IMR-90 (cell line): ENCODE measurements around the gene TTC16. TPM values are rescaled to one million over a fixed set of nuclear protein-coding genes. Genes with fewer than 3 reads are reported as not detected.

Experiments used
- ATAC-seq: fragments of 200-7000 bp; cut with Tn5 transposase; 2 replicates; pipeline ENCODE4 v1.9.1; 2020; ENCODE audit warnings: low read depth, mild to moderate bottlenecking, moderate library complexity
- BruUV-seq: library from RNA; stranded (reverse); fragments of 400-500 nt; replicated peaks from 2 replicates; lab custom pipeline; 2021; lab: Mats Ljungman, UMichigan
- CTCF ChIA-PET: fragments of 300-600 bp; formaldehyde crosslinking; extraction: SDS; loops from one replicate; lab custom pipeline; 2021; ENCODE audit warnings: antibody characterized with exemption; lab: Yijun Ruan, JAX
- POLR2A ChIA-PET: fragments of 300-600 bp; sonication (Branson Sonifier 250); formaldehyde crosslinking; loops from one replicate; lab custom pipeline; 2022; ENCODE audit warnings: antibody characterized with exemption; ENCODE audit not compliant: unreplicated experiment; lab: Charles Lee
- DNase-seq: peaks from one replicate; pipeline ENCODE4 v3.0.0; 2013
- H2AFZ ChIP-seq: replicated peaks from 2 replicates; pipeline ENCODE3; 2013; ENCODE audit warnings: low read length, mild to moderate bottlenecking; ENCODE audit not compliant: poor library complexity
- H2AK5ac ChIP-seq: 2 replicates; pipeline ENCODE4 v1.6.1; 2013; ENCODE audit warnings: low read depth, low read length, inconsistent platforms
- H2AK9ac ChIP-seq: replicated peaks from 2 replicates; pipeline ENCODE3; 2013; ENCODE audit warnings: mild to moderate bottlenecking, low read depth, low read length, moderate library complexity; ENCODE audit not compliant: poor library complexity
- H2BK120ac ChIP-seq: 2 replicates; pipeline ENCODE4 v1.6.1; 2013; ENCODE audit warnings: low read depth, low read length, inconsistent platforms
- H2BK15ac ChIP-seq: 3 replicates; pipeline ENCODE4 v1.6.1; 2013; ENCODE audit warnings: low read depth, low read length, inconsistent platforms
- H2BK20ac ChIP-seq: 2 replicates; pipeline ENCODE4 v1.6.1; 2013; ENCODE audit warnings: low read depth, mild to moderate bottlenecking, inconsistent platforms, low read length, moderate library complexity
- H2BK5ac ChIP-seq: 2 replicates; pipeline ENCODE4 v1.6.1; 2013; ENCODE audit warnings: mild to moderate bottlenecking, low read depth, low read length, inconsistent platforms; ENCODE audit not compliant: poor library complexity, severe bottlenecking
- H3K14ac ChIP-seq: replicated peaks from 2 replicates; pipeline ENCODE4 v1.6.1; 2013; ENCODE audit warnings: low read depth, low read length, inconsistent platforms
- H3K18ac ChIP-seq: 2 replicates; pipeline ENCODE4 v1.6.1; 2013; ENCODE audit warnings: low read depth, low read length, control low read depth
- H3K23ac ChIP-seq: 2 replicates; pipeline ENCODE4 v1.6.1; 2013; ENCODE audit warnings: low read depth, low read length, inconsistent platforms
- H3K27ac ChIP-seq: 2 replicates; pipeline ENCODE4 v1.5.1; 2013; ENCODE audit warnings: mild to moderate bottlenecking, control low read depth, low read length; ENCODE audit not compliant: insufficient read depth
- H3K27me3 ChIP-seq: 2 replicates; pipeline ENCODE4 v1.6.1; 2013; ENCODE audit warnings: low read length; ENCODE audit not compliant: control insufficient read depth, insufficient read depth
- H3K36me3 ChIP-seq: 2 replicates; pipeline ENCODE4 v1.6.1; 2013; ENCODE audit warnings: low read length, mixed read lengths; ENCODE audit not compliant: control insufficient read depth, insufficient read depth
- H3K4ac ChIP-seq: 2 replicates; pipeline ENCODE4 v1.6.1; 2013; ENCODE audit warnings: low read depth, low read length, inconsistent platforms
- H3K4me1 ChIP-seq: 2 replicates; pipeline ENCODE4 v1.6.1; 2013; ENCODE audit warnings: low read length, mixed read lengths; ENCODE audit not compliant: control insufficient read depth, insufficient read depth
- H3K4me2 ChIP-seq: 2 replicates; pipeline ENCODE4 v1.6.1; 2013; ENCODE audit warnings: low read depth, mild to moderate bottlenecking, control low read depth, low read length, moderate library complexity
- H3K4me3 ChIP-seq: 2 replicates; pipeline ENCODE4 v1.5.1; 2013; ENCODE audit warnings: low read depth, mild to moderate bottlenecking, control low read depth, low read length, moderate library complexity; ENCODE audit not compliant: insufficient read depth
- H3K56ac ChIP-seq: 2 replicates; pipeline ENCODE4 v1.6.1; 2013; ENCODE audit warnings: low read length, inconsistent platforms; ENCODE audit not compliant: insufficient read depth; ENCODE audit errors: extremely low read depth
- H3K79me1 ChIP-seq, 2 experiments: 2 replicates each; pipeline ENCODE4 v1.6.1; 2013; ENCODE audit warnings: low read length in 2 of 2, inconsistent platforms in 1 of 2, low read depth in 1 of 2
- H3K9ac ChIP-seq: 2 replicates; pipeline ENCODE4 v1.6.1; 2013; ENCODE audit warnings: low read depth, low read length, control low read depth
- H3K9me1 ChIP-seq: 2 replicates; pipeline ENCODE4 v1.6.1; 2013; ENCODE audit warnings: low read length, inconsistent platforms; ENCODE audit not compliant: insufficient read depth
- H3K9me3 ChIP-seq: 2 replicates; pipeline ENCODE4 v1.6.1; 2013; ENCODE audit warnings: low read length; ENCODE audit not compliant: control insufficient read depth, insufficient read depth
- H4K20me1 ChIP-seq: 2 replicates; pipeline ENCODE4 v1.6.1; 2013; ENCODE audit warnings: low read length, inconsistent platforms; ENCODE audit not compliant: insufficient read depth
- H4K5ac ChIP-seq: 2 replicates; pipeline ENCODE4 v1.6.1; 2013; ENCODE audit warnings: mild to moderate bottlenecking, low read depth, low read length, control low read depth
- H4K8ac ChIP-seq, 2 experiments: 2 replicates each; pipeline ENCODE4 v1.6.1; 2013; ENCODE audit warnings: low read depth in 2 of 2, low read length in 2 of 2, control low read depth in 1 of 2, inconsistent platforms in 1 of 2
- H4K91ac ChIP-seq: 2 replicates; pipeline ENCODE4 v1.6.1; 2013; ENCODE audit warnings: low read depth, low read length, inconsistent platforms; ENCODE audit not compliant: insufficient read depth
- BHLHE40 ChIP-seq: fragments of 150-350 bp; IDR thresholded peaks from 2 replicates; pipeline ENCODE4 v1.6.1; 2016; ENCODE audit warnings: mild to moderate bottlenecking, low read depth, low read length
- CEBPB ChIP-seq: IDR thresholded peaks from 2 replicates; pipeline ENCODE4 v1.6.1; 2012; ENCODE audit warnings: low read depth, low read length, improper control_type of control experiment
- CHD1 ChIP-seq: IDR thresholded peaks from 2 replicates; pipeline ENCODE4 v1.6.1; 2012; ENCODE audit warnings: low read depth, low read length, improper control_type of control experiment
- MAFK ChIP-seq: IDR thresholded peaks from 2 replicates; pipeline ENCODE4 v1.6.1; 2012; ENCODE audit warnings: low read depth, low read length, improper control_type of control experiment
- MAZ ChIP-seq: IDR thresholded peaks from 2 replicates; pipeline ENCODE4 v1.6.1; 2012; ENCODE audit warnings: low read depth, mild to moderate bottlenecking, low read length, improper control_type of control experiment, moderate library complexity, borderline replicate concordance
- MXI1 ChIP-seq: IDR thresholded peaks from 2 replicates; pipeline ENCODE4 v1.6.1; 2012; ENCODE audit warnings: low read depth, mild to moderate bottlenecking, low read length, moderate library complexity, borderline replicate concordance
- NFE2L2 ChIP-seq: fragments of 150-350 bp; IDR thresholded peaks from 2 replicates; pipeline ENCODE4 v1.6.1; 2016; ENCODE audit warnings: low read depth, mild to moderate bottlenecking, low read length
- POLR2A ChIP-seq: IDR thresholded peaks from 2 replicates; pipeline ENCODE4 v1.6.1; 2012; ENCODE audit warnings: mild to moderate bottlenecking, low read depth, low read length
- RAD21 ChIP-seq: IDR thresholded peaks from 2 replicates; pipeline ENCODE4 v1.6.1; 2012; ENCODE audit warnings: low read length, improper control_type of control experiment
- RCOR1 ChIP-seq: IDR thresholded peaks from 2 replicates; pipeline ENCODE4 v1.6.1; 2012; ENCODE audit warnings: mild to moderate bottlenecking, low read length, improper control_type of control experiment; ENCODE audit not compliant: insufficient replicate concordance
- RFX5 ChIP-seq: IDR thresholded peaks from 2 replicates; pipeline ENCODE4 v1.8.0; 2012; ENCODE audit warnings: low read depth, mild to moderate bottlenecking, low read length, moderate library complexity
- WGBS, 2 experiments: methylation state at CpG; one replicate each; pipeline versions ENCODE4 v1.1.5 to v1.1.7; 2013; ENCODE audit warnings: missing lambda C conversion rate in 2 of 2; ENCODE audit not compliant: insufficient read length in 1 of 2; ENCODE audit errors: extremely low coverage in 2 of 2; 5-methylcytosine and 5-hydroxymethylcytosine counted together
- dilution Hi-C: fragments of 300-500 bp; cut with HindIII; formaldehyde crosslinking; loops from one replicate; pipeline ENCODE4 v1.14.3; 2018; ENCODE audit warnings: low sequenced_read_pairs; ENCODE audit not compliant: unreplicated experiment
- in situ Hi-C: fragments of 300-500 bp; cut with MboI; formaldehyde crosslinking; loops from 3 replicates; pipeline ENCODE4 v1.14.3; 2019; ENCODE audit warnings: low sequenced_read_pairs, inconsistent platforms, mixed read lengths
- intact Hi-C: fragments of 100-400 bp; cut with micrococcal nuclease; formaldehyde crosslinking; loops from 2 replicates; pipeline ENCODE4 v1.10.0; 2022
- polyA plus RNA-seq, 3 experiments: library from polyadenylated mRNA; depleted of rRNA; stranded (reverse); fragments of >200 nt; gene quantifications; 2 replicates each; pipeline ENCODE4 v1.2.3, GENCODE V29; 2012; ENCODE audit warnings: low replicate concordance in 1 of 3
- total RNA-seq: library from RNA; depleted of rRNA; stranded (reverse); fragments of >200 nt; gene quantifications from 2 replicates; pipeline ENCODE4 v1.2.3, GENCODE V29; 2012
- TF ChIP-seq, protein P1 (sequence below): conservative IDR thresholded peaks from 2 replicates; pipeline ENCODE4 v1.5.1; 2012; ENCODE audit warnings: mild to moderate bottlenecking, low read depth, low read length, improper control_type of control experiment

The TTC16 gene
- total and polyA plus RNA-seq, 2 of the 4 experiments (the other 2 are of a cell fraction), result 0.02 TPM; not detected in 1

DNA sequence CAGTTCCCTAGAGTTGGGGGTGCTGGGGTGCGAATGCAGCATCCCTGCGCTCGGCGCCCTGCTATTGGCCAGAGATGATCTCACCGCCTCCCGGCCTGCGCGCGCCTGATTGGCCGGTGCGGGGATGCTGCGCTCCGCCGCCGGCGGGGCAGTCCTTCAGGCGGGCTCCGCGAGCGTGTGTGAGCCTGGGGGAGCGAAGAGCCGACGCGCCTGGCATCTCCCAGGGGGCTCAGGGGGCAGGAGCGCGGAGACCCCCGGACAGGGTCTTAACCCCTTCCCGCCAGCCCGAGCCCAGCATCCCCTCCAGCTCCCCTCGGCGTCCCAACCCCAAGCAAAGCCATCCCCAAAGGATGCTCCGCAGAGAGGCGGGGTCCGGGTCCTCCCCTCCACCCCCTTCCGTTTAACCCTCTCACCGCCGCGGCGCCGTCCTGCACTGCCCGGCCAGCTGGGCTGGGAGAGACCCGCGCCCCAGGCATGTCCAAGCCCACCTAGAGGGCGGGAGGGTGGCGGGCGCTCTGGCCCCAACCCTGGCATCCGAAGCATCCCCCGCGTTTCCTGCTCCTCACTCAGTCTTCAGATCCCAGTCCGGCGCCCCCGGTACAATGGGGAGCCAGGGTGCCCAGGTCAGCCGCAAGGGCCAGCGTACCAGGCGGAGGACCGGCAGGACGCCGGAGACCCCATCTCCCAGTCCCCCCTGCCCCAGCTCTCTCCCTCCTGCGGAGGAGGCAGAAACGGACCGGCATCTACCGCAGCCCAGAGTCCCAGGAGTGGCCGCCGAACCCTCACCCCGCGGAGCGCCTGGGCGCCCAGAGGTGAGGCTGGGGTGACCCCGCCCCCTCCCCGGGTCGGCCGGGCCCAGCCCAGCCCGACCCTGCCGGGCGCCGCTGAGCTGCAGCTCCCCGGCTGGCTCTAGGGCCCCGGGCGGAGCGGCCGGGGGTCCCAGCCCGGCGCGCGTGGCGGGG lies 38.5 kb downstream of the TTC16 start:
- no peak overlapping the region for H3K23ac ChIP-seq
- no peak overlapping the region for H2BK20ac ChIP-seq
- H3K36me3 ChIP-seq, result no peaks in the 10 kb centered on the region
- H3K9me3 ChIP-seq, result no peaks in the 10 kb centered on the region
- H3K9ac ChIP-seq, result no peak overlapping the region
- no peak overlapping the region for H3K4me3 ChIP-seq
- no peak overlapping the region for H3K27ac ChIP-seq
- no TSS peak for BruUV-seq
- peaks cover 6% of the 10 kb centered on the region; the same call in 1 of the 2 replicates for H4K20me1 ChIP-seq
- H2AK5ac ChIP-seq, result no peak overlapping the region
- peak; percentile 93 for ATAC-seq
- no peak overlapping the region for H2BK15ac ChIP-seq
- TF ChIP-seq, protein P1, sequence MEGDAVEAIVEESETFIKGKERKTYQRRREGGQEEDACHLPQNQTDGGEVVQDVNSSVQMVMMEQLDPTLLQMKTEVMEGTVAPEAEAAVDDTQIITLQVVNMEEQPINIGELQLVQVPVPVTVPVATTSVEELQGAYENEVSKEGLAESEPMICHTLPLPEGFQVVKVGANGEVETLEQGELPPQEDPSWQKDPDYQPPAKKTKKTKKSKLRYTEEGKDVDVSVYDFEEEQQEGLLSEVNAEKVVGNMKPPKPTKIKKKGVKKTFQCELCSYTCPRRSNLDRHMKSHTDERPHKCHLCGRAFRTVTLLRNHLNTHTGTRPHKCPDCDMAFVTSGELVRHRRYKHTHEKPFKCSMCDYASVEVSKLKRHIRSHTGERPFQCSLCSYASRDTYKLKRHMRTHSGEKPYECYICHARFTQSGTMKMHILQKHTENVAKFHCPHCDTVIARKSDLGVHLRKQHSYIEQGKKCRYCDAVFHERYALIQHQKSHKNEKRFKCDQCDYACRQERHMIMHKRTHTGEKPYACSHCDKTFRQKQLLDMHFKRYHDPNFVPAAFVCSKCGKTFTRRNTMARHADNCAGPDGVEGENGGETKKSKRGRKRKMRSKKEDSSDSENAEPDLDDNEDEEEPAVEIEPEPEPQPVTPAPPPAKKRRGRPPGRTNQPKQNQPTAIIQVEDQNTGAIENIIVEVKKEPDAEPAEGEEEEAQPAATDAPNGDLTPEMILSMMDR, result no peak
- no peak for TF ChIP-seq MAZ
- TF ChIP-seq POLR2A, result no peak
- no peak for TF ChIP-seq MXI1
- no peak for TF ChIP-seq CEBPB
- TF ChIP-seq RAD21, result no peak
- no peak for TF ChIP-seq RFX5
- TF ChIP-seq BHLHE40, result no peak
- no peak for TF ChIP-seq CHD1
- no peak for TF ChIP-seq NFE2L2
- TF ChIP-seq RCOR1, result no peak
- TF ChIP-seq MAFK, result no peak
- H4K91ac ChIP-seq, result no peak overlapping the region
- peaks cover 3% of the 10 kb centered on the region; the same call in 1 of the 2 replicates for H3K9me1 ChIP-seq
- H2BK120ac ChIP-seq, result no peak overlapping the region
- intact Hi-C loops (no loop called here), dilution Hi-C loops (no loop called here), in situ Hi-C loops (no loop called here)
- H3K4me2 ChIP-seq, result no peak overlapping the region
- no peak overlapping the region for H4K5ac ChIP-seq
- H3K14ac ChIP-seq, result no peak overlapping the region
- H4K8ac ChIP-seq, result no peak overlapping the region
- no peak overlapping the region for H3K4ac ChIP-seq
- ChIA-PET POLR2A (no interaction called here), CTCF (no interaction called here)
- H2BK5ac ChIP-seq, result no peak overlapping the region
- peaks cover 57% of the 10 kb centered on the region for H3K27me3 ChIP-seq
- H2AK9ac ChIP-seq, result peak overlapping the region; percentile 42
- WGBS, 2 experiments, result 4% methylated on average over 28 of the region's 86 CpGs; no CpG with 5 or more reads in 1 of the 2 experiments
- no peaks in the 10 kb centered on the region for H3K79me1 ChIP-seq
- no peak overlapping the region for H3K18ac ChIP-seq
- H3K4me1 ChIP-seq, result no peaks in the 10 kb centered on the region
- no peak overlapping the region for H2AFZ ChIP-seq
- DNase-seq, result no peak
- H3K56ac ChIP-seq, result no peak overlapping the region
